Smooth muscle cell (in vitro differentiated cells): ENCODE data around the gene COL27A1. TPM values are rescaled to one million over a fixed set of nuclear protein-coding genes. Genes with fewer than 3 reads are reported as not detected.

Experiments
- DNase-seq: peaks from one replicate; lab custom pipeline; 2025; ENCODE audit not compliant: unreplicated experiment; lab: John Stamatoyannopoulos, UW
- H2AFZ ChIP-seq: fragments of 200-600 bp; sonication (generic); 2 replicates; pipeline ENCODE4 v1.6.0; 2016; ENCODE audit warnings: antibody characterized with exemption, low read depth, mild to moderate bottlenecking
- H3F3A ChIP-seq: fragments of 200-600 bp; sonication (generic); 2 replicates; pipeline ENCODE4 v1.6.0; 2017; ENCODE audit warnings: antibody characterized with exemption, low read depth
- H3K27ac ChIP-seq: fragments of 200-600 bp; sonication (generic); 2 replicates; pipeline ENCODE4 v1.5.1; 2016; ENCODE audit warnings: low read depth, mild to moderate bottlenecking
- H3K27me3 ChIP-seq: fragments of 200-600 bp; sonication (generic); 2 replicates; pipeline ENCODE4 v1.6.1; 2016; ENCODE audit warnings: low read depth, mild to moderate bottlenecking
- H3K36me3 ChIP-seq: fragments of 200-600 bp; sonication (generic); 2 replicates; pipeline ENCODE4 v1.5.1; 2016; ENCODE audit warnings: low read depth
- H3K4me1 ChIP-seq: fragments of 200-600 bp; sonication (generic); 2 replicates; pipeline ENCODE4 v1.5.1; 2016; ENCODE audit warnings: low read depth
- H3K4me2 ChIP-seq: fragments of 200-600 bp; sonication (generic); 2 replicates; pipeline ENCODE4 v1.6.0; 2016; ENCODE audit warnings: mild to moderate bottlenecking
- H3K4me3 ChIP-seq: fragments of 200-600 bp; sonication (generic); 2 replicates; pipeline ENCODE4 v1.5.1; 2016; ENCODE audit warnings: mild to moderate bottlenecking
- H3K79me2 ChIP-seq: fragments of 200-600 bp; sonication (generic); 2 replicates; pipeline ENCODE4 v1.6.0; 2016; ENCODE audit warnings: low read depth, mild to moderate bottlenecking
- H3K9ac ChIP-seq: fragments of 200-600 bp; sonication (generic); 2 replicates; pipeline ENCODE4 v1.6.0; 2016; ENCODE audit warnings: low read depth
- H3K9me3 ChIP-seq: fragments of 200-600 bp; sonication (generic); replicated peaks from 2 replicates; pipeline ENCODE4 v1.5.1; 2016; ENCODE audit warnings: low read depth
- H4K20me1 ChIP-seq: fragments of 200-600 bp; sonication (generic); 2 replicates; pipeline ENCODE4 v1.6.0; 2016; ENCODE audit warnings: low read depth
- WGBS: methylation state at CpG from one replicate; pipeline ENCODE4 v1.1.7; 2016; ENCODE audit warnings: low lambda C conversion rate; 5-methylcytosine and 5-hydroxymethylcytosine counted together
- polyA plus RNA-seq: library from polyadenylated mRNA; unstranded; fragments of >200 nt; fragmentation: Nextera tagmentation; extraction: Ambion mirVana; gene quantifications from 2 replicates; pipeline ENCODE4 v1.2.1, GENCODE V29; 2016
- total RNA-seq: library from RNA; depleted of rRNA; stranded (reverse); fragments of >200 nt; gene quantifications from 2 replicates; pipeline ENCODE4 v1.2.3, GENCODE V29; 2014
- TF ChIP-seq, protein P1 (sequence below): fragments of 200-600 bp; sonication (generic); IDR thresholded peaks from 2 replicates; pipeline ENCODE4 v1.5.1; 2017; ENCODE audit warnings: borderline replicate concordance, mild to moderate bottlenecking, antibody characterized with exemption; ENCODE audit not compliant: insufficient read depth, poor library complexity, severe bottlenecking

Gene COL27A1
- total and polyA plus RNA-seq, 2 experiments from 2014 or later = 18.1 to 19.9 TPM

DNA sequence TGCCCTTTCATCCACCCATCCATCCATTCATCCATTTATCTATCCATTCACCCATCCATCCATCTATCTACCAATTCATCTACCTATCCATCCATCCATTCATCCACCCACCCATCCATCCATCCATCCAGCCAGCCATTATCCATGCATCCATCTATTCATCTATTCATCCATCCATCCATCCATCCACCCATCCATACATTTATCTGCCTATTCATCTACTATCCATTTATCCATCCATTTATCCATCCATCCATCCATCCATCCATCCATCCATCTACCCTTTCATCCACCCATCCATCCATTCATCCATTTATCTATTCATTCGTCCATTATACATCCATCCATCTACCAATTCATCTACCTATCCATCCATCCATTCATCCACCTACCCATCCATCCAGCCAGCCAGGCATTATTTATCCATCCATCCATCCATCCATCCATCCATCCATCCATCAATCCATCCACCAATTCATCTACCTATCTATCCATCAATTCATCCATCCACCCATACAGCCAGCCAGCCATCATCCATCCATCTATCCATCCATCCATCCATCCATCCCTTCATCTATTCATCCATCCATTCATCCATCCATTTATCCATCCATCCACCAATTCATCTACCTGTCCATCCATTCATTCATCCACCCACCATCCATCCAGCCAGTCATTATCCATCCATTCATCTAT, 10.2 kb downstream of the COL27A1 start:
- no peaks in the 10 kb centered on the region for H3K27me3 ChIP-seq
- H4K20me1 ChIP-seq = peaks cover 78% of the 10 kb centered on the region
- peaks cover 13% of the 10 kb centered on the region for H3K4me1 ChIP-seq
- H3K36me3 ChIP-seq = no peaks in the 10 kb centered on the region
- H3F3A ChIP-seq = peaks cover 4% of the 10 kb centered on the region
- no peak overlapping the region for H3K9ac ChIP-seq
- H3K4me2 ChIP-seq = no peak overlapping the region
- whole genome bisulfite sequencing = 100% methylated on average over 1 of the region's 1 CpG
- no peak overlapping the region for H2AFZ ChIP-seq
- no peak overlapping the region for H3K27ac ChIP-seq
- DNase-seq = no peak
- no peak overlapping the region for H3K4me3 ChIP-seq
- H3K9me3 ChIP-seq = no peaks in the 10 kb centered on the region
- TF ChIP-seq, protein P1, sequence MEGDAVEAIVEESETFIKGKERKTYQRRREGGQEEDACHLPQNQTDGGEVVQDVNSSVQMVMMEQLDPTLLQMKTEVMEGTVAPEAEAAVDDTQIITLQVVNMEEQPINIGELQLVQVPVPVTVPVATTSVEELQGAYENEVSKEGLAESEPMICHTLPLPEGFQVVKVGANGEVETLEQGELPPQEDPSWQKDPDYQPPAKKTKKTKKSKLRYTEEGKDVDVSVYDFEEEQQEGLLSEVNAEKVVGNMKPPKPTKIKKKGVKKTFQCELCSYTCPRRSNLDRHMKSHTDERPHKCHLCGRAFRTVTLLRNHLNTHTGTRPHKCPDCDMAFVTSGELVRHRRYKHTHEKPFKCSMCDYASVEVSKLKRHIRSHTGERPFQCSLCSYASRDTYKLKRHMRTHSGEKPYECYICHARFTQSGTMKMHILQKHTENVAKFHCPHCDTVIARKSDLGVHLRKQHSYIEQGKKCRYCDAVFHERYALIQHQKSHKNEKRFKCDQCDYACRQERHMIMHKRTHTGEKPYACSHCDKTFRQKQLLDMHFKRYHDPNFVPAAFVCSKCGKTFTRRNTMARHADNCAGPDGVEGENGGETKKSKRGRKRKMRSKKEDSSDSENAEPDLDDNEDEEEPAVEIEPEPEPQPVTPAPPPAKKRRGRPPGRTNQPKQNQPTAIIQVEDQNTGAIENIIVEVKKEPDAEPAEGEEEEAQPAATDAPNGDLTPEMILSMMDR = no peak
- peaks cover 59% of the 10 kb centered on the region for H3K79me2 ChIP-seq

DNA sequence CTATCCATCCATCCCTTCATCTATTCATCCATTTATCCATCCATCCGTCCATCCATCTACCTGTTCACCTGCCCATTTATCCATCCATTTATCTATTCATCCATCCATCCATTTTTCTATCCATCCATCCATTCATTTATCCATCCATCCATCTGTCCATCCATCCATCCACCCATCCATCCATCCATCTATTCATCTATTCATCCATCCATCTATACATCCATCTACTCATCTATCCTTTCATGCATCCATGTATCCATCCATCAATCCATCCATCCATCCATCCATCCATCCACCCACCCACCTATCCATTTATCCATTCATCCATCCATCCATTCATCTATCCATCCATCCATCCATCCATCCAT, 10.8 kb downstream of the COL27A1 start:
- Histone ChIP-seq H2AFZ (no peak overlapping the region), H3K4me1 (peaks cover 13% of the 10 kb centered on the region), H3K9ac (no peak overlapping the region), H3K36me3 (no peaks in the 10 kb centered on the region), H3K9me3 (no peaks in the 10 kb centered on the region), H3K27ac (no peak overlapping the region), H3K27me3 (no peaks in the 10 kb centered on the region), H3F3A (peaks cover 4% of the 10 kb centered on the region), H3K4me2 (no peak overlapping the region), H3K79me2 (peaks cover 54% of the 10 kb centered on the region), H4K20me1 (peaks cover 73% of the 10 kb centered on the region), H3K4me3 (no peak overlapping the region)
- DNase-seq = no peak
- WGBS = 91% methylated on average over 1 of the region's 1 CpG
- TF ChIP-seq, protein P1 = no peak

DNA sequence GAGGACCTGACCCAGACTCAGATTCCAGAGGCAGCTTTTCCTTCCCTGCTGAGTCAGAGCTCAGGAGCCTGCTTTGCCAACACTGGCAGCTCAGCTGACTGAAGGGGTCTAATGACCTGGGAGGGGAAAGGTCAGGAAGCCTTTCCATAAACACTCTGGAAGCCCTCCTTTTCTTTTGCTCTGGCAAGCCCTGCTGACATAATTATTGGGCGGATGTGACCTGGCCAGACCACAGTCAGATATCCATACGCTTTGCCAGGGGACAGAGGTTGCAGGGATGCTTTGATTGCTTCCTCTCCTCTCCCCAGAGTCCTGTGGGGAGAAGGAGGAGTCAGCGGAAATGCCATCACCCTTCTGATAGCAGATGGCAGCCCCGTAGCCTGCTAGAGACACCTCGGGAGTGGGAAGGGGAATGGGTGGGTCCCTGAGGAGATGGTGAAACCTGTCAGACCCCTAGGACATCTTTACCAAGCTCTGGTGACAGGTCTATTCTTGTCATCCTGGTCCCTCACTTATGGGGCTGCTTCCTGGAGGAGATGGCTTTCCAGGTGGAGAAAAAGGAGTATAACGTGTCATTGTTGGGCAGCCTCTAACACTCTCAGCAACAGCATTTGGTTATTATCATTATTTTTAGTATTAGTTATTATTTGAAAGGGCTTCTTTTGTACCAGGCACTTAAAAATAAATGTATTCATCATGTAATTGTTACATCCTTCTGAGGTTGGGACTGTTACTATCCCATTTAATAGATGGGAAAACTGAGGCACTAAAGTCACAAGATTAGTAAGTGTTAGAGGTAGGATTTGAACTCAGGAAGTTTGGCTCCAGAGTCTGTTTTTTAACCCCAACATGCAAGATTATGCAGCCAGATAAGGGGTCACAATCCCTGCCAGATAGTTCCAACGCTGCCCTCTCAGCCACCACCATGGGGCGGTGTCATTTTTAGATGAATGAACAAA, 11.6 kb downstream of the COL27A1 start:
- peaks cover 46% of the 10 kb centered on the region for H3K79me2 ChIP-seq
- no peak overlapping the region for H3K4me2 ChIP-seq
- WGBS = 89% methylated on average over 8 of the region's 8 CpGs
- peaks cover 13% of the 10 kb centered on the region for H3K4me1 ChIP-seq
- no peaks in the 10 kb centered on the region for H3K36me3 ChIP-seq
- H3K4me3 ChIP-seq = no peak overlapping the region
- no peaks in the 10 kb centered on the region for H3K27me3 ChIP-seq
- peaks cover 64% of the 10 kb centered on the region for H4K20me1 ChIP-seq
- H2AFZ ChIP-seq = no peak overlapping the region
- no peak for DNase-seq
- TF ChIP-seq, protein P1 = no peak
- H3K9me3 ChIP-seq = no peaks in the 10 kb centered on the region
- H3F3A ChIP-seq = peaks cover 11% of the 10 kb centered on the region
- H3K27ac ChIP-seq = no peak overlapping the region
- H3K9ac ChIP-seq = no peak overlapping the region
